Measurements from ENCODE around the gene CFAP58.

The CFAP58 gene

GRCh38 chr10:104371753-104372152, 18.1 kb downstream of the CFAP58 start:
- no peak for DNase-seq (ENCODE audit: low read depth in 2 of 2)

GRCh38 chr10:104374591-104374990, 21.0 kb downstream of the CFAP58 start:
- DNase-seq (ENCODE audit: low read depth in 2 of 2): no peak

GRCh38 chr10:104376784-104377300, 23.2 kb downstream of the CFAP58 start:
- no peak for DNase-seq (ENCODE audit: low read depth in 2 of 2)

- no peak for DNase-seq (ENCODE audit: low read depth in 2 of 2)
Measured at GRCh38 chr10:104380336-104380735, 26.7 kb downstream of the CFAP58 start.

DNA sequence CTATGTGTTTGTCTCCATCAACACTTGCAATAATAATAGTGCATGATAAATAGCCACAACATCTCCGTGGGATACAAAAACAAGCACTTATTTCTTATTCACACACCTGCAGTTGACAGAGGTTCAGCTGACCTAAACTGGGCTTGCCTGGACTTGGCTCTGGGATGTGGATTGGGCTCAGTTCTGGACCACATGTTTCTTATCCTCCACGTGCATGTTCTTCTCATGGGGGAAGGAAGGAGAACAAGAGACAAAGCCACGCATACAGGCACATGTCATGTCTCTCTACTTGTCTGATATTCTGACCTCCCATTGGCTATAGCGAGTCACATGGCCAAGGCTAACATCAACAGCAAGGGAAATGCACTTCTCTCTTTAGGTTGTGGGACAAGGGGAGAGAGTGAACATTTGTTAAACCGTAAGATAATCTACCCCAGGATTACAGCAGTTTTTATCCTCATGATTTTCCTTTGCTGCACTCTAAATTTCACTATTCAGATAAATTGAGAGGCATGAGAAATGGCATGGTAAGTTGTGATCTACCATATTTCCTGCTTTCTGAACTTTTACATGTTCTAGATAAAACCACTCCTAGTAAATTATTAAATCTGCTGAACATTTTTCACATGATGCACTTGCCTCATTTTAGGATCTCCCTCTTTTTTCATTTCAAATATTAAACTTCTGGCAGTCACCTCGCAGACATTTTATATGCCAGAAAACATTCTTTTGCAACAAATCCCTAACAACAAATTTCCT, 33.7 kb downstream of the CFAP58 start:
- DNase-seq (ENCODE audit: low read depth in 2 of 2): no peak

DNA sequence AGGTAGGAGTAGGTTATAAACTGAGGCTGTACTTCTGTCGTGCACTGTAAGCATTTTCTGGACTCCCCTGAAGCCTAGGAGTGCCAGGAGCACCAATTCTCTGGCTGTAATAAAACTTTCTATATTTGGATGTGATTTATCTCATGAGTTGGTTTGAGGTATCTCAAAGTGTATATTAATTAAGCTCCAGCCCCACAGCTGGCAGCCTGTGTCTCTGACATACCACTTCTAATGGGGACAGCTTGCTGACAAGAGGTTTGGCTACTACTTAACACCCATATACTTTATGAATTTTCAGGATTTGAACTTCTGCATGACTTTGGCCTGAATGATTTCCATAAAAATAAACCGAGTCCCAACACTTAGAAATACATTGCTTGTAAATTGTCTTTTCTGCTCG, 35.2 kb downstream of the CFAP58 start:
- no peak for DNase-seq (ENCODE audit: low read depth in 2 of 2)

DNA sequence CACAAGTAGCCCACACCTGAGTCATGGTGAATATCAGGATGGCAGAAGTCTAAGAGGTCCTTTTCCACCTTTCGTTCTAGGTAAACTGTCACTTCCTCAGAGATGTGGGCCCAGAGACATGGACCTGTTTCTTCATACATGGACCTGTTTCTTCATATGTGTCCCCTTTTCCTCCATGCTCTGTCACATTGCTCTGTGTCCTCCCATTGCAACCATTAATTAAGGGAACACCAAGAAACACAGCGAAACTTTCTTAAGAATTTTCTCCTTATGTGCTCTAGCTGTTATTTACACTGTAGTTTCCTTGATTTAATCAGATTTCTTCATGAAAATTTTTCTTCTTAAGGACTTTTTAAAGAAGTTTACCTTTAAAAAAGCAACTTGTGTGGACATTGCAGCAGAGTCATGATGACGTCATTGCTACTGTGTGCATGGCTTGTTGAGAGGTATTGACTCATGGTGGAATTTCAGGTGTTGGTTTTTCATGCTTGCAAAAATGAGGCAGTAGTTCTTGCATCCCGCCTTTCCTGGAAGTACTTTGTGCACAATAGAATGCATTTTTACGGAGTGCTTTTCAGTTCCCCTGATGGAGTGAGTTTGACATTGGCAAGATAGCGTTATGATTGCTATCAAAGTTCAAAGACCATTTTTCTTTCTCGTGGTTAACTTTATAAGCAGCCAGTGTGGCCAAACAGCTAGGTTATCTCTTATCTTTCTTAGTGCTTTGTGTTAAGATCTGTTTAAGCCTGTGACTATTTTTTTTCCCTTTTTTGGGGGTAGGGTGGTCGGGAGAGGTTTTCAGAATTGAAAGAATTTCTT, 37.7 kb downstream of the CFAP58 start:
- DNase-seq (ENCODE audit: low read depth in 2 of 2): no peak

DNA sequence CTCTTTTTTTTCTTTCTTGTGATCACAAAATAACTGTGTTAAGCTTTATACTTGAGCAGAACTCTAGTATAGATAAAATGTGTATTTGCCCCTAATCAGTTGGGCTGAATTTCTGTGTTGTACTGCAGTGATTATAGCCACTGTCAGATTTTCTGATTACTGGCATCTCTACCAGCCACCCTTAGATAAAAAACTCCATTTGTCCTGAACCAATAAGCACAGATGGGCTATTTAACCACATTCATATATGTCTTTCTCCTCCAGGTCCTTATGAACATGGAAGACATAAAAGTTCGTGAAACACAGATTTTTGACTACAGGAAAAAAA, 38.3 kb downstream of the CFAP58 start:
- DNase-seq (ENCODE audit: low read depth in 2 of 2): no peak

- DNase-seq (ENCODE audit: low read depth in 2 of 2): no peak
Measured at GRCh38 chr10:104393387-104393786, 39.8 kb downstream of the CFAP58 start.

DNA sequence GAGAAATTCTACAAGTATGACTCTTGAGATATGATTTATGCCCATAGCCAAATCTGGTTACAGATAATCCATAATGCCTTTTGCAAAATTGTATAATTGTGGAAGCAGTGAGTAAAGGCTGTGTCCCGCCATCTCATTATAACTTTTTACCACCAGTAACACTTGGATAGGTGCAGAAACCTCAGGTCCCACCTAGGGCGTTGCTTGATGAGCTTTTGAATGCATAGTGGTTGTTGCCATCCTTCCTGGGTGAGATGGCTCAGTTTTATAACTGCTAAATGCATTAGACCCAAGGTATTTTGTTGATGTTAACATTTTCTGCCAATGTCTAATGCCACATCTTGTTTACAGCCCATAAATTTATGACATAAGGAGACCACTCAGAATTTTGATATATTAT, 42.9 kb downstream of the CFAP58 start:
- no peak for DNase-seq (ENCODE audit: low read depth in 2 of 2)

DNA sequence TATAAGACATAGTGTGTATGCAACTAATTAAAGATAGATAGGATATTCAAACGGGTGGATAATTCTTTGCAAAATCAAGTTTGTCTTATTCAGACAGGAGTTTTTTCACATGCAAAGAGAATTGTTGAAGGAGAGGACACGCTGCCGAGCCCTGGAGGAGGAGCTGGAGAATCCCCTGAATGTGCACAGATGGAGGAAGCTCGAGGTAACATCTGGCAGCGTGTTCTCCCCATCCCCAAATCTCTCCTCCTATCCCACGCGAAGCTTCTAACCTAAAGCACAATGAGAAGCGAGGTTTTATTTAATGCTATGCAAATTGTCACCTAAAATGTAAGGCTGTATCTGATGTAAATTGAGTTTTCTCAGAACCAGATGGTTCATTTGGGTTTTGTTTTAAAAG, 50.0 kb downstream of the CFAP58 start:
- no peak for DNase-seq (ENCODE audit: low read depth in 2 of 2)

DNA sequence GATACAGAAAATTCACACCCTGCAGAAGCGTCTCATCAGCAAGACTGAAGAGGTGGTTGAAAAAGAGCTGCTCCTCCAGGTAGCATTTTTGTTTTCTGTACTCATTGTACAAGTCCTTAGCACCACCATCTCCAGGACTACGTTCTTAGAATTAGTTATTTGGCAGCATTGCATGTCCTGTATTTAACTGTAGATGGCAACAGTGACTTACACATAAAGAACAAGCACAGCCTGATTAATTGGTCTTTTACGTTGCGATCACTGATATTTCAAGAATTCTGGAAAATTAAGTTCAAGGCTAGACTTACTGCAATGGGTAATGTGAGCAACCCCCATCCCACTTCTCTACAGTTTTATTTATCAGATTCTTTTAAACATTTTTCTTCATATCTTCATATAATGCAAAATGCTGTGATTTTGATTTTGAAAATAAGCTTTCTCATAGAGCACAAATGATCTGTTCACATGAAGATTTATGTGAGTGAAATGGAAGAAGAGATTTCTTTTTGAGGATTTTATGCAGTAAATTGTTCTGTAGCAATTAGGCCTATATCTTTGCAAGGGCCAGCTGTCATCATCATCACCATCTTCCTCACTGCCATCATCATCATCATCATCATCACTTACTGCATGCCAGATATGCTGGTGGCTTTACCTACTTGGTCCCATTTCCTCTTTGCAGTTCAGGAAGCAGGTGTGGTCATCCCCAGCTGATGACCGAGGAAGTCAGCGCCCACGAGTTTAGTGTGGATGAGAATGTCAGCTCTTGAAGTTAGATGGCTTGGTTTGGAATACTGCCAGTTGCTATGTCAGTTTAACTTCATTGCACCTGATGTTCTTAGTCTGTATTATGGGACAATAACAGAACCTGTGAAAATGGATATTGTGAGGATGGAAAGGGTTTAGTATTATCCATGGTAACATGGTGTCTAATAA, 53.4 kb downstream of the CFAP58 start:
- DNase-seq (ENCODE audit: low read depth in 2 of 2): no peak

DNA sequence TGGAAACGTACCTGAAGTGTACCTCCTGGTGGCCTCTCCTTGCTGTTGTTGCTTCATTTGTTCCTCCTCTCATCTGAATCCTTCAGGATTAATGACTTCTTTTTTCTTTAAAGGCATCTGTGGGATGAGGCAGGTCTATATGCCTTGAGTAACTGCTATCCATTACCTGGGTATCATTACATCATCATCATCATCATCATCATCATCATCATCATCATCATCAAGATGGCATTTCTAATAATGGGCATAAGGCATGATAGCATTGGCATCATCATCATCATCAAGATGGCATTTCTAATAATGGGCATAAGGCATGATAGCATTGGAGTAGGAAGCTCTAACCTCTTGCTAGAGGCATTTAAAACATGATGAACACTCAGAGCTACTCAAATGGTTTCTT, 59.9 kb downstream of the CFAP58 start:
- no peak for DNase-seq (ENCODE audit: low read depth in 2 of 2)

DNA sequence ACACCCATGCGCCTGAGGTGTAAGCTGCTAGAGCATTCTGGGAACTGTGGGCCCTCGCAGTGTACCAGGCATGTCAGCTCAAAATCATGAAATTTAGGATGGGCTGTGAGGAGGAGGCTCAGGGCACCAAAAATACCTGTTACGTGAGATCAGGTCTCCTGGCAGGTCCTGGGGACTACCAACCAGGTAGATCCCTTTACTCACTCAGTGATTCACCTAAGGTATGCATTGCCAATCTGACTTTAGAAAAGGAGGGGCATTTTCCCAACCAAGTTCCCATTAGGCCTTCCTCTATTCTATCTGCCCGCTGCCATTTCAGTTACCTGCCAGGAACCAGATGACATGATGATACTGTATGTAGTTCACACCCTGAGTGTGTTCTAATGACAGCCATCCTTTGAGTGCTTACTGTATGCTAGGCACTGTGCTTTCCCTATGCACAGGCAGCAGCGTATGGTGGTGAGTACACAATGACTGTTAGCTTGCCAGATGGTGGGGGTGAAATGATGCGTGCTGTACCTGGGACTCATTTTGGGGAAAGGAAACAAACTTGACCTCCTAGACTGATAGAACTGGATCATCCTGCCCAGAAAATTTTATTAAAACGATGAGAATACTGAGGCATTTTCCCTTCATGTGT, 62.0 kb downstream of the CFAP58 start:
- no peak for DNase-seq (ENCODE audit: low read depth in 2 of 2)

DNA sequence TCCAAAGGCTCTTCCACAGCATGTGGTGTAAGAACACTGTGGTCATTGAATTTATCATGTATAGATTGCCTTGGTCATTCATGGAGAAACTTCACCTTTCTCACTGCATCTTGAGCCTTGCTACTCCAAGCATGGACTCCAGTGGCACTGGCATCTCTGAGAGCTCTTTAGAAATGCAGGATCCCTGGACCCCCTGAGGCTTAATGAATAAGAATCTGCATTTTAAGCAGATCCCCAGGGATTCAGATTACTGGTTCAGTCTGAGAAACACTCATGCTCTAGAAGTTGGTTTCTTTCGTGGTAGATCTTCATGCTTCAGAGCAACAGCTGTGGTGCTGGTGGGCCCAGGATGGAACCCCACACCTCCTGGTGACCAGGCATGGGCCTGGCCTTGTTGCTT, 63.2 kb downstream of the CFAP58 start:
- DNase-seq (ENCODE audit: low read depth in 2 of 2): no peak

DNA sequence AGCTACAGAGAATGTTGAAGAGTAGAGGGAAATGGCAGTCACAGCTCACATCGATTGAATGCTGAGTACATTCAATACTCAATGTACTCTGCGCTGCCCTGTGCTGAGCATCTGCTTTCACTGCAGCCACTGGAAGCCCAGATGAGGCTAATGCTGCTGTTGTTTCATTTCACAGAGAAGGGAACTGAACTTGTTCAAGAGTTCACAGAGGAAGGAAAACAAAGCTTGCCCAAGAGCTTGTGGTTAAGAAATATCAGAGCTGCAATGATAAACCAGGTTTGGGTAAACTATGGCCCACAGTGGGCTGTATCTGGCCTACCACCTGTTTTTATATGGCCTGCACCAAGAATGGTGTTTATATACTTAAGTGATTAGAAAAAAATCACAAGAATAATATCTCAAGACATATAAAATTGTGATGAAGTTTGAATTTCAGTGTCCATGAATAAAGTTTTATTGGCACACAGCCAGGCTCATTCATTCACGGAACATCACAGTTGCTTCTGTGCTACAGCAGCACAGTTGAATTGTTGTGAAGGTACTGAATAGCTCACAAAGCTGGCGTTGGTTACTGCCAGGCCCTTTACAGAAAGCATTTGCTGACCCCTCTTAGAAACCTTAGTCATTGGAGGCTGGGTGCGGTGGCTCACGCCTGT, 64.1 kb downstream of the CFAP58 start:
- no peak for DNase-seq (ENCODE audit: low read depth in 2 of 2)

DNA sequence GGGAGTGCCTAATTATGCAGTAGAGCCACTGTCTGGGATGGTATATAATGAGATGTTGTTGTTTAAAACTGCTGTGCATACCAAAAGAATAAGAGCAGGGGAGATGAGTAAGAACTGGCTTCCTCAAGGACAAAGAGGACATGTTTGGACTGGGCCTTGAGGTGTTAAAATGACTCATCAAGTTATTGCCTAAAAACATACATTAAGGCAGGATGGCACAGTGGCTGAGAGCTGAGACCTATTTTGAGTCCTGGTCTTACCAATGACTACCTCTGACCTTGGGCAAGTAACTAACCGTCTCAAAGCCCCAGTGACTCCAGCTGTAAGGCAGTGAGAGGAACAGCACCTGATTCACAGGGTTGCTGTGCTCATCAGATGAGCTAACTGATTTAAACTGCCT, 71.1 kb downstream of the CFAP58 start:
- DNase-seq (ENCODE audit: low read depth in 2 of 2): no peak

DNA sequence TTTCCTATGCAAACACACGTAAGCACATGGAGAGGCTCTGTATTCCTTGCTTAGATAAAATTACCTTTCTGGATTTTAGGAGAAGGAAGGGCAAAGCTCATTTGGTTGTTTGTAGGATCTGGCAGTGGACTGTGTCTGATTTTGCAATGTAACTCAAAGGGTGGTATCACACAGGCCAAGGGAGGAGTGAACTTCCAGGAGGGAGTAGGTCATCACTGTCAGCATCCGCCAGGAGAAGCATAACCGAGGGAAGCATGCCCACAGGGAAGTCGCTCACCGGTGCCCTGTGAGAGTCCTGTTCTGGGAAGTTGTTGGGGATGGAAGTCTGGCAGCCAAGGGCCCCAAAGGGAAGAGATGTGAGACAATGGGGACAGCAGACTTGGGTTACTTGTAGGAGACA, 74.4 kb downstream of the CFAP58 start:
- no peak for DNase-seq (ENCODE audit: low read depth in 2 of 2)

- no peak for DNase-seq (ENCODE audit: low read depth in 2 of 2)
Measured at GRCh38 chr10:104429846-104430245, 76.2 kb downstream of the CFAP58 start.

GRCh38 chr10:104430360-104430759, 76.7 kb downstream of the CFAP58 start:
- no peak for DNase-seq (ENCODE audit: low read depth in 2 of 2)

GRCh38 chr10:104433669-104434068, 80.0 kb downstream of the CFAP58 start:
- no peak for DNase-seq (ENCODE audit: low read depth in 2 of 2)
